Keratinocyte (primary cell): ENCODE data around the gene CAMKMT. TPM values are rescaled to one million over a fixed set of nuclear protein-coding genes. Genes with fewer than 3 reads are reported as not detected.
"Not testable (repeated sequence)": the region's sequence is repeated elsewhere in the genome, so short reads cannot be mapped to it uniquely, and the experiment has no call there.

Experiments
- DNase-seq: peaks from one replicate; pipeline ENCODE4 v3.0.0-alpha.2; 2011; ENCODE audit warnings: low read depth, missing footprints, low spot score
- FAIRE-seq: peaks from 2 replicates; lab custom pipeline; 2011; peaks lifted over from hg19 to GRCh38; lab: Jason Lieb, UNC
- H2AFZ ChIP-seq: 2 replicates; pipeline ENCODE4 v1.6.0; 2012; ENCODE audit warnings: low read length, control low read depth, inconsistent platforms; ENCODE audit not compliant: control insufficient read depth
- H3K27ac ChIP-seq: 2 replicates; pipeline ENCODE4 v1.5.1; 2011; ENCODE audit warnings: low read length; ENCODE audit not compliant: control insufficient read depth, insufficient read depth
- H3K27me3 ChIP-seq: 3 replicates; pipeline ENCODE4 v1.6.0; 2011; ENCODE audit warnings: low read length; ENCODE audit not compliant: control insufficient read depth, insufficient read depth; ENCODE audit errors: extremely low read depth
- H3K36me3 ChIP-seq, 2 experiments: 2 replicates in 1 of 2; 3 replicates in 1 of 2; pipeline ENCODE4 v1.5.1; 2011; ENCODE audit warnings: low read length in 2 of 2, mild to moderate bottlenecking in 1 of 2; ENCODE audit not compliant: control insufficient read depth in 2 of 2, insufficient read depth in 2 of 2; ENCODE audit errors: extremely low read depth in 1 of 2
- H3K4me1 ChIP-seq: 3 replicates; pipeline ENCODE4 v1.5.1; 2011; ENCODE audit warnings: low read length; ENCODE audit not compliant: control insufficient read depth, insufficient read depth; ENCODE audit errors: extremely low read depth
- H3K4me2 ChIP-seq: 3 replicates; pipeline ENCODE4 v1.6.0; 2011; ENCODE audit warnings: low read depth, low read length; ENCODE audit not compliant: control insufficient read depth, insufficient read depth; ENCODE audit errors: extremely low read depth
- H3K4me3 ChIP-seq, 3 experiments: fragments of 200-600 bp in 1 of 3; sonication (generic) in 1 of 3; 2 replicates in 2 of 3; 3 replicates in 1 of 3; pipeline ENCODE4 v1.5.1; 2011 to 2016; ENCODE audit warnings: low read length in 3 of 3, mild to moderate bottlenecking in 3 of 3, control low read depth in 2 of 3, inconsistent platforms in 1 of 3, low read depth in 1 of 3, mixed read lengths in 1 of 3, mixed run types in 1 of 3, moderate library complexity in 1 of 3; ENCODE audit not compliant: control insufficient read depth in 2 of 3, insufficient read depth in 2 of 3; ENCODE audit errors: extremely low read depth in 1 of 3
- H3K79me2 ChIP-seq: 2 replicates; pipeline ENCODE4 v1.6.0; 2012; ENCODE audit warnings: low read length; ENCODE audit not compliant: control insufficient read depth, insufficient read depth
- H3K9ac ChIP-seq: 3 replicates; pipeline ENCODE4 v1.6.0; 2011; ENCODE audit warnings: low read length; ENCODE audit not compliant: control insufficient read depth, insufficient read depth; ENCODE audit errors: extremely low read depth
- H3K9me1 ChIP-seq: 3 replicates; pipeline ENCODE4 v1.6.0; 2011; ENCODE audit warnings: low read length; ENCODE audit not compliant: control insufficient read depth, insufficient read depth; ENCODE audit errors: extremely low read depth
- H3K9me3 ChIP-seq: 2 replicates; pipeline ENCODE4 v1.5.1; 2012; ENCODE audit warnings: low read depth, low read length; ENCODE audit not compliant: control insufficient read depth
- H4K20me1 ChIP-seq: 3 replicates; pipeline ENCODE4 v1.6.0; 2011; ENCODE audit warnings: low read length; ENCODE audit not compliant: control insufficient read depth, insufficient read depth; ENCODE audit errors: extremely low read depth
- EZH2 ChIP-seq: IDR thresholded peaks from one replicate; pipeline ENCODE4 v1.6.1; 2012; ENCODE audit warnings: inconsistent platforms, mild to moderate bottlenecking, low read length, moderate library complexity
- dilution Hi-C: fragments of 300-500 bp; cut with MboI; formaldehyde crosslinking; loops from one replicate; pipeline ENCODE4 v1.7.0; 2020; ENCODE audit warnings: low sequenced_read_pairs; ENCODE audit not compliant: extremely low pct_ligation_motif_present
- polyA plus RNA-seq, 5 experiments: library from polyadenylated mRNA; depleted of rRNA in 3 of 5; stranded (reverse) in 3 of 5; stranded (forward) in 1 of 5; unstranded in 1 of 5; fragments of >200 nt; gene quantifications; 1 replicate in 1 of 5; 2 replicates in 3 of 5; 3 replicates in 1 of 5; pipeline versions ENCODE4 v1.2.1 to v1.2.3, GENCODE V29; 2011 to 2012; ENCODE audit warnings: missing spikeins in 2 of 5, low read depth in 1 of 5, low replicate concordance in 1 of 5
- TF ChIP-seq, protein P1 (sequence below), 3 experiments: IDR thresholded peaks in 1 of 3; conservative IDR thresholded peaks in 1 of 3; optimal IDR thresholded peaks in 1 of 3; 2 replicates in 2 of 3; 3 replicates in 1 of 3; pipeline versions ENCODE3 to v1.5.1; 2011; ENCODE audit warnings: low read length in 3 of 3, mild to moderate bottlenecking in 3 of 3, moderate library complexity in 2 of 3, control low read depth in 1 of 3, inconsistent platforms in 1 of 3; ENCODE audit not compliant: insufficient read depth in 2 of 3; ENCODE audit errors: extremely low read depth in 1 of 3

CAMKMT gene
- polyA plus RNA-seq, 1 donor (not counting 4 experiments of a cell fraction or from before 2014, with no cell fraction given), result 9.9 TPM

DNA sequence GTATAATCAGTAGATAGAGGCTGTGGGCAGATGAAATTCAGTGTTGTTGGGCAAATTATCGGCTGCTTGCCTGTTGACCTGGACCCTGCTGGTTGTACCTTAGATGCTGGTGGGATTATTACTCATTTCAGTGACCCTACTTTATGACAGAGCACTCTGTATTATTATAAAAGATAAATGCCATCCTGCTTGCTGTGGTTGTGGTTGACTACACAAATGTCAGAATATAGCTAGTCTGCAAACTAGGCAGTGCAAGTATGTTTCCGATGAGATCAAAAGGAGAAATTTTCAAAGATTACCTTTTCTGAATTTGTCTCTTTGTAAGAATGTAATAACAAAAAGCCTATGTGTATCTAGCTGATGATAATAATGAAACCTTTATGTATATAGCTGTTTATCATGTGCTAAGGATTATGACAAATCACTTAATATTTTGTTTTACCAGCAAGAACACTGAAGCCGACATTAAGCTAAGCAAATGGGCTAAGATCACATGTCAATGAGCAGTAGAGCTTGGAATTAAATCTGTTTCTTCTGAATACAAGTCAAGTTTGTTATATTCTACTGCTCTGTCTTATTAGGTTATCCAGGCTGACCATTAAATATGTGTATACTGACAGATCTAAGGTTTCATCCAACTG, 219.2 kb downstream of the CAMKMT start:
- TF ChIP-seq EZH2, result no peak
- TF ChIP-seq, protein P1, sequence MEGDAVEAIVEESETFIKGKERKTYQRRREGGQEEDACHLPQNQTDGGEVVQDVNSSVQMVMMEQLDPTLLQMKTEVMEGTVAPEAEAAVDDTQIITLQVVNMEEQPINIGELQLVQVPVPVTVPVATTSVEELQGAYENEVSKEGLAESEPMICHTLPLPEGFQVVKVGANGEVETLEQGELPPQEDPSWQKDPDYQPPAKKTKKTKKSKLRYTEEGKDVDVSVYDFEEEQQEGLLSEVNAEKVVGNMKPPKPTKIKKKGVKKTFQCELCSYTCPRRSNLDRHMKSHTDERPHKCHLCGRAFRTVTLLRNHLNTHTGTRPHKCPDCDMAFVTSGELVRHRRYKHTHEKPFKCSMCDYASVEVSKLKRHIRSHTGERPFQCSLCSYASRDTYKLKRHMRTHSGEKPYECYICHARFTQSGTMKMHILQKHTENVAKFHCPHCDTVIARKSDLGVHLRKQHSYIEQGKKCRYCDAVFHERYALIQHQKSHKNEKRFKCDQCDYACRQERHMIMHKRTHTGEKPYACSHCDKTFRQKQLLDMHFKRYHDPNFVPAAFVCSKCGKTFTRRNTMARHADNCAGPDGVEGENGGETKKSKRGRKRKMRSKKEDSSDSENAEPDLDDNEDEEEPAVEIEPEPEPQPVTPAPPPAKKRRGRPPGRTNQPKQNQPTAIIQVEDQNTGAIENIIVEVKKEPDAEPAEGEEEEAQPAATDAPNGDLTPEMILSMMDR (optimal IDR thresholded peaks at IDR 0.05 in 1 of 3, IDR thresholded peaks at IDR 0.05 in 1 of 3, conservative IDR thresholded peaks at IDR 0.05 in 1 of 3; ENCODE audit: extremely low read depth in 1 of 3, insufficient read depth in 2 of 3, low read length in 3 of 3), result no peak
- DNase-seq, result no peak
- no peak overlapping the region for H3K4me2 ChIP-seq
- no peaks in the 10 kb centered on the region for H3K36me3 ChIP-seq
- no peaks in the 10 kb centered on the region for H4K20me1 ChIP-seq
- no peaks in the 10 kb centered on the region for H3K79me2 ChIP-seq
- no peak overlapping the region for H3K27ac ChIP-seq
- H3K4me1 ChIP-seq, result peaks cover 35% of the 10 kb centered on the region
- H3K9ac ChIP-seq, result no peak overlapping the region
- H3K9me3 ChIP-seq, result no peaks in the 10 kb centered on the region
- no peak overlapping the region for H2AFZ ChIP-seq
- H3K9me1 ChIP-seq, result no peaks in the 10 kb centered on the region
- FAIRE-seq, result no peak
- no peaks in the 10 kb centered on the region for H3K27me3 ChIP-seq
- H3K4me3 ChIP-seq, result no peak overlapping the region
- dilution Hi-C loops, result no loop called here

DNA sequence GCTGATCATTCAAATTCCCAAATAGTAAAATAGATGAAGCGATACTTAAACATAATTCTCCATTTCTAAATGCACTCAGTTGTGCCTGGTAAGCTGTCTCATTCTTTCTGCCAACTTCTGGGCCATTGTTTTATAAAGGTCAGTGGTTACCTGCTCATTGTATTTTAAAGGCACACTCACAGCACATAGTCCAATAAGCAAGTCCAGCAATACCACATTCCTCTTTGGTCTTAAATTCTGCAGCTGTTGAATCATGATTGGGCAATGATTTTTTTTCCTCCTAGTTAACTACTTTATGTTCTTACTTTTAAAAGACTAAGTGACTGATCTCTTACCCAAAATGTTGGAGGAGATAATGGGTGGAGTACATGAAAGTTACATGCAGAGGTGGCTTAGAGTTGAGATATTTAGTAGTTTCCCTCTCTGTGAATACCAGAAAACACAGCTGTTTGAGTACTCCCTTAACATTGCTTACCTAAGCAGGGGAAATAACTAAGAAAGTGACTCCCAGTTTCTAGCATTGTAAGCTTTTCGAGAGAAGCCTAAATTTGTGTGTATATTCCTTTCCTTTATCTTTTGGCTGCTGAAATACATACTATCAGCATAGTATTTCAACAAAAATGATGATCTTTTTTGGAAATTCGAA, 220.7 kb downstream of the CAMKMT start:
- H3K4me2 ChIP-seq, result no peak overlapping the region
- H3K4me3 ChIP-seq, result no peak overlapping the region
- H3K36me3 ChIP-seq, result no peaks in the 10 kb centered on the region
- H3K9me3 ChIP-seq, result no peaks in the 10 kb centered on the region
- dilution Hi-C loops, result no loop called here
- no peak overlapping the region for H2AFZ ChIP-seq
- TF ChIP-seq EZH2, result no peak
- no peaks in the 10 kb centered on the region for H3K9me1 ChIP-seq
- FAIRE-seq, result no peak
- H3K27ac ChIP-seq, result no peak overlapping the region
- H3K27me3 ChIP-seq, result no peaks in the 10 kb centered on the region
- no peak overlapping the region for H3K9ac ChIP-seq
- no peaks in the 10 kb centered on the region for H4K20me1 ChIP-seq
- peaks cover 32% of the 10 kb centered on the region for H3K4me1 ChIP-seq
- DNase-seq, result no peak
- H3K79me2 ChIP-seq, result no peaks in the 10 kb centered on the region

DNA sequence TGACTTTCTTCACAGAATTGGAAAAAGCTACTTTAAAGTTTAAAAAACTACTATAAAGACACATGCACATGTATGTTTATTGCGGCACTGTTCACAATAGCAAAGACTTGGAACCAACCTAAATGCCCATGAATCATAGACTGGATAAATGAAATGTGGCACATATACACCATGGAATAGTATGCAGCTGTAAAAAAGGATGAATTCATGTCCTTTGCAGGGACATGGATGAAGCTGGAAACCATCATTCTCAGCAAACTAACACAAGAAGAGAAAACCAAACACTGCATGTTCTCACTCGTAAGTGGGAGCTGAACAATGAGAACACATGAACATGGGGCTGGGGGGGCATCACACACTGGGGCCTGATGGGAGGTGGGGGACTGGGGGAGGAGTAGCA, 233.9 kb downstream of the CAMKMT start:
- dilution Hi-C loops, result not testable (repeated sequence)

More for the DNA sequence above, 233.9 kb downstream of the CAMKMT start:
- H2AFZ ChIP-seq, DNase-seq, H3K36me3 ChIP-seq, H3K9ac ChIP-seq, H3K27ac ChIP-seq, H3K9me3 ChIP-seq, H4K20me1 ChIP-seq, H3K4me2 ChIP-seq, FAIRE-seq, H3K79me2 ChIP-seq, H3K9me1 ChIP-seq, H3K27me3 ChIP-seq, H3K4me3 ChIP-seq: not testable (repeated sequence)
- H3K4me1 ChIP-seq, result peaks cover 11% of the 10 kb centered on the region
